T-helper 2 cell treated with Interferon-gamma antibody and Interleukin-4, amounts not matched to agents 100 ng/mL and 5 ng/mL, for 36 hours (primary cell): ENCODE results near the gene REG3A. TPM values are rescaled to one million over a fixed set of nuclear protein-coding genes. Genes with fewer than 3 reads are reported as not detected.

Source experiments
- intact Hi-C: fragments of 100-400 bp; cut with micrococcal nuclease; formaldehyde crosslinking; loops from one replicate; pipeline ENCODE4 v1.15.1; 2023
- total RNA-seq: library from RNA; stranded (reverse); gene quantifications from 2 replicates; pipeline ENCODE4 v1.2.3, GENCODE V29; 2022

The REG3A gene
- total RNA-seq, result not detected in 2 replicates

DNA sequence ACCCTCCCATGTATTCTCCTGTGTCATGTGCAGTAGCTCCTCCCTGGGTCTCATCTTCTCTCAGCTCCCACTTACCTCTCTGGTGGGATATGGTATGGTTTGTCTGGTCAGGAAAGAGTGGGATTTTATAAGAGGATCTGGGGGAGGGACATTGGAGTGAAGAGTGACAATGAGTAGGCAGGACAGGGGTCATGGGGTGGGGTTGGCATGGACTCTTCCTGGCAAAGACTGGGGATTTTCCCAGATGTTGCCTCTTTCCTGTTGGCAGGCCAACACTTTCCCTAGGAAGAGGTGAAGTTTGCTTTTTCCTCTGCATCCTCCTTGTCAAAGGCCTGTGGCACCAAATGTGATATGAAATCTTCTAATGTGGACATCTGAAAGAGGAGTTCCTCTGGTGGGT, at the start of gene REG3A:
Gene REG3A, minus strand, starts transcription at position 101 of the 400 bp plus-strand sequence. CDS start 348 bp downstream, outside the sequence.
- intact Hi-C loops, result no loop called here

GRCh38 chr2:79200762-79201161, 41.2 kb upstream of the REG3A start:
- intact Hi-C loops, result no loop called here

- intact Hi-C loops, result no loop called here
Observed at GRCh38 chr2:79191816-79192215, 32.3 kb upstream of the REG3A start.

GRCh38 chr2:79191081-79191480, 31.5 kb upstream of the REG3A start:
- intact Hi-C loops, result no loop called here

GRCh38 chr2:79189465-79189864, 29.9 kb upstream of the REG3A start:
- intact Hi-C loops, result no loop called here

- intact Hi-C loops, result no loop called here
Observed at GRCh38 chr2:79181617-79182016, 22.1 kb upstream of the REG3A start.

- intact Hi-C loops, result no loop called here
Observed at GRCh38 chr2:79180092-79180491, 20.5 kb upstream of the REG3A start.

GRCh38 chr2:79179036-79179435, 19.5 kb upstream of the REG3A start:
- intact Hi-C loops, result no loop called here

GRCh38 chr2:79178076-79178674, 18.6 kb upstream of the REG3A start:
- intact Hi-C loops, result no loop called here

GRCh38 chr2:79171348-79171958, 11.9 kb upstream of the REG3A start:
- intact Hi-C loops, result no loop called here

- intact Hi-C loops, result no loop called here
Observed at GRCh38 chr2:79162801-79163200, 3.2 kb upstream of the REG3A start.

GRCh38 chr2:79162132-79162531, 2.6 kb upstream of the REG3A start:
- intact Hi-C loops, result no loop called here

- intact Hi-C loops, result no loop called here
Observed at GRCh38 chr2:79159030-79159429, 523 bp downstream of the REG3A start.

GRCh38 chr2:79155826-79156476, 3.6 kb downstream of the REG3A start:
- intact Hi-C loops, result no loop called here

DNA sequence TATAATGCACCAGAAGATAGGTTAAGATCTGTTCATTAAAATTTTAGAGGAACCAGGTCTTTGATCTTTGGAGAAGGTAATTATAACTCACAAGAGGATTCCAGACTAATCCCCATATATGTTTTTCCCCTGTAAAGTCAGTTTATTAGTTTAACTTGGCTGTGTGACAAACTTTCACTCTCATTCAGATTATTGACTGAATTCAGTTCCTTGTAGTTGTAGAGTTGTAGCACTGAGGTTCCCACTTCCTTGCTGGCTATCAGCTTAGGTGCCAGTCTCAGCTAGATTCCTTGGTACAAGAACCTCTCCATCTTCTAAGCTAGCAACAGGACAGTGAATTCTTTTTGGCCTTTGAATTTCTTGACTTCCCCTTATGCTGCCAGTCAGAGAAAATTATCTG, 20.1 kb downstream of the REG3A start:
- intact Hi-C loops, result no loop called here

- intact Hi-C loops, result no loop called here
Observed at GRCh38 chr2:79138385-79138784, 21.2 kb downstream of the REG3A start.

DNA sequence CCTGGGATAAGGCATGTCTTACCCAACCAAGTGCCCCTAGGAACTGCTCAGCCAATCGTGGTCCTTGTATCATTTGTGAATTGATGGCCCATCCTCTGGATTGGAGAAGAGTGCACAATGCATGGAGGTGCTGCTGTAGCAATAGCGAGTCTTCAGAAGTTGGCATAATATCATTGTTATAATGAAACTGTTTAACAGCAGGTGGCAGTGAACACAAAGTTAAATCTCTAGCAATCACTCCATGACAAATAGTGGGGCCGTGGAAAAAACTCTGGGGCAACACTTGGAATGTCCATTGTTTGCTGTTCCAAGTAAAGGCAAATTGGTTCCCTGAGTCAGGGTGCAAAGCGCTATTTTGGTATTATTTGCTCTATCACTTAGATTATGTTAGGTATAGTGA, 27.9 kb downstream of the REG3A start:
- intact Hi-C loops, result no loop called here

- intact Hi-C loops, result no loop called here
Observed at GRCh38 chr2:79129804-79130203, 29.7 kb downstream of the REG3A start.

GRCh38 chr2:79129260-79129659, 30.3 kb downstream of the REG3A start:
- intact Hi-C loops, result no loop called here

DNA sequence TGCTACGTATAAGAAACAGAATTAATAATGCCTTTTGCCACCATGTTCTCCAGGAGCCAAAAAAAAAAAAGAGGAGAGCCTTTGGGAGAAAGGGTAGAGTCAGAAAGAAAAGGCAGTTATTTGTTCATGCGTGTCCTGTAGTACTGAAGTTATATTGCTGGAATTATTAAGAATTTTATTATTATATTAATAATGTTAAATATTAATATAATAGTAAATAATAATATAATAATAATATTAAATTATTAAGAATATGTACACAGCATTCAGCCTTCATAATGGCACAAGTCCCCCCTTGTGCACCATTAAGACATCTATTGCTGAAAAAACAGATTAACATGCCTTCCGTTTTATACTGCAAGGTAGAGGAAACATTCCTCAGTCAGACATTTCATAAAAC, 31.1 kb downstream of the REG3A start:
- intact Hi-C loops, result no loop called here

DNA sequence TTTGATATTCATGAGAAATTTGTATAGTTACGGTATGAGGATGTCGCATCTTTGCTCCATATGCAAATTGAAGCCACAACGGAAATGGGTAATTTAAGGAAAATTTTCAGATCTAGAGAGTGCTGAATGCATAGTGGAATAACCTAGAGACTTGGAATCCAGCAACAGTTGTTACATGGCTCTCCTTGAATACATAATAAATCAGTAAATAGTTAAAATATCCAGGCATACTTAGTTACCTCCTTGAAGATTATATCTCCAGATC, 33.9 kb downstream of the REG3A start:
- intact Hi-C loops, result no loop called here

DNA sequence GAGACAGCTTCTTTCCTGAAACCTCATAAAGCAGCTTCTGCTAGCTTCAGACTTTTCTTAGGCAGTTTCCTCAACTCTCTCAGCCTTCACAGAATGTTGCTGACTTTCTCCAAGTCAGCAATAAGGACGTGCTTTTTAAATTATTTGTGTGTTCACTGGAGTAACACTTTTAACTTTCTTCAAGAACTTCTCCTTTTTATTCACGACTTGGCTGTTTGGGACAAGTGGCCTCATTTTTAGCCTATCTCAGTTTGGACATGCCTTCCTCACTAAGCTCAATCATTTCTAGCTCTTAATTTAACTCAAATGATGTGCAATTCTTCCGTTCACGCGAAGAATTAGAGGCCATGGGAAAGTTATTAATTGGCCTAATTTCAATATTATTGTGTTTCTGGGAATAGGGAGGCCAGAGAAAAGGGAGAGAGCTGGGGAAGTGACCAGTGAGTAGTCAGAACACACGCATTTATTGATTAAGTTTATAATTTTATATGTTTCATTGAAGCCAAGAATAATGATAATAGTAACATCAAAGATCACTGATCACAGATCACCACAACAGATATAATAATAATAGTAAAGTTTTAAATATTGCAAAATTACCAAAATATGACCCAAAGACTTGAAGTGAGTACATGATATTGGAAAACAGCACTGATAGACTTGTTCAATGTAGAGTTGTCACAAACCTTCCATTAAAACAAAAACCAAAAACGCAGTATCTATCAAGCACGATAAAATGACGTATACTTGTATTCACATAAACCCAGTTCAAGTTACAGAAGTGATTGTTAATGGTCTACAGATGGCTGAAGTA, 34.4 kb downstream of the REG3A start:
- intact Hi-C loops, result no loop called here
